GM12891 (cell line): ENCODE results near the gene DMXL2.

ENCODE experiments used
- POLR2A ChIP-seq: IDR thresholded peaks from 2 replicates; pipeline ENCODE4 v1.6.1; 2011; ENCODE audit warnings: low read depth, low read length, control low read depth
- POLR2AphosphoS5 ChIP-seq: IDR thresholded peaks from 2 replicates; pipeline ENCODE4 v1.6.1; 2011; ENCODE audit warnings: low read depth, low read length, control low read depth
- SPI1 ChIP-seq: IDR thresholded peaks from 2 replicates; pipeline ENCODE4 v1.6.1; 2011; ENCODE audit warnings: low read depth, low read length, control low read depth
- TAF1 ChIP-seq: IDR thresholded peaks from 2 replicates; pipeline ENCODE4 v1.6.1; 2011; ENCODE audit warnings: low read depth, low read length, control low read depth

GRCh38 chr15:51575775-51576174, 46.8 kb downstream of the DMXL2 start:
- TF ChIP-seq POLR2A (no peak), POLR2AphosphoS5 (no peak), TAF1 (no peak), SPI1 (no peak)
